GM18505 (cell line): Measurements from ENCODE around the gene GATC.

ENCODE experiments used
- ATAC-seq: cut with Tn5 transposase; IDR thresholded peaks from one replicate; pipeline ENCODE4 v1.9.1; 2021; ENCODE audit not compliant: unreplicated experiment
- POLR2A ChIP-seq: IDR thresholded peaks from 4 replicates; pipeline ENCODE4 v1.6.1; 2011; ENCODE audit warnings: borderline replicate concordance; ENCODE audit not compliant: insufficient read depth, insufficient read length; ENCODE audit errors: extremely low read depth

Gene GATC

GRCh38 chr12:120445911-120446843 lies at the start of gene GATC, which contains the start of gene TRIAP1:
TSS of gene GATC (plus strand) at chr12:120446444. CDS start at chr12:120446481, 37 bp downstream.
TSS of gene TRIAP1 (minus strand) at chr12:120446384. CDS start at chr12:120446372, 12 bp downstream.
- ATAC-seq: peak; percentile 91
- TF ChIP-seq POLR2A: peak; percentile 89

GRCh38 chr12:120397824-120398540 lies 48.3 kb upstream of the GATC start:
- TF ChIP-seq POLR2A: no peak
- no peak for ATAC-seq

GRCh38 chr12:120399531-120399930 lies 46.7 kb upstream of the GATC start:
- no peak for TF ChIP-seq POLR2A
- no peak for ATAC-seq

GRCh38 chr12:120402217-120402616 lies 44.0 kb upstream of the GATC start:
- no peak for ATAC-seq
- TF ChIP-seq POLR2A: no peak

- no peak for TF ChIP-seq POLR2A
- no peak for ATAC-seq
Measured at GRCh38 chr12:120403869-120404268, 42.4 kb upstream of the GATC start.

- TF ChIP-seq POLR2A: no peak
- no peak for ATAC-seq
Measured at GRCh38 chr12:120404271-120404670, 42.0 kb upstream of the GATC start.

GRCh38 chr12:120406069-120406468 lies 40.2 kb upstream of the GATC start:
- ATAC-seq: no peak
- no peak for TF ChIP-seq POLR2A

GRCh38 chr12:120406553-120406952 lies 39.7 kb upstream of the GATC start:
- ATAC-seq: no peak
- TF ChIP-seq POLR2A: no peak

GRCh38 chr12:120408771-120409170 lies 37.5 kb upstream of the GATC start:
- no peak for TF ChIP-seq POLR2A
- ATAC-seq: no peak

- ATAC-seq: no peak
- no peak for TF ChIP-seq POLR2A
Measured at GRCh38 chr12:120412421-120412820, 33.8 kb upstream of the GATC start.

GRCh38 chr12:120413901-120414695 lies 32.1 kb upstream of the GATC start:
- TF ChIP-seq POLR2A: no peak

GRCh38 chr12:120416490-120417216 lies 29.6 kb upstream of the GATC start:
- ATAC-seq: no peak
- no peak for TF ChIP-seq POLR2A

More at GRCh38 chr12:120413901-120414695, 32.1 kb upstream of the GATC start:
- no peak for ATAC-seq
